Measurements from ENCODE around the gene G6PC2.
"Not testable (repeated sequence)": the region's sequence is repeated elsewhere in the genome, so short reads cannot be mapped to it uniquely, and the experiment has no call there.

G6PC2 gene, protein sequence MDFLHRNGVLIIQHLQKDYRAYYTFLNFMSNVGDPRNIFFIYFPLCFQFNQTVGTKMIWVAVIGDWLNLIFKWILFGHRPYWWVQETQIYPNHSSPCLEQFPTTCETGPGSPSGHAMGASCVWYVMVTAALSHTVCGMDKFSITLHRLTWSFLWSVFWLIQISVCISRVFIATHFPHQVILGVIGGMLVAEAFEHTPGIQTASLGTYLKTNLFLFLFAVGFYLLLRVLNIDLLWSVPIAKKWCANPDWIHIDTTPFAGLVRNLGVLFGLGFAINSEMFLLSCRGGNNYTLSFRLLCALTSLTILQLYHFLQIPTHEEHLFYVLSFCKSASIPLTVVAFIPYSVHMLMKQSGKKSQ

DNA sequence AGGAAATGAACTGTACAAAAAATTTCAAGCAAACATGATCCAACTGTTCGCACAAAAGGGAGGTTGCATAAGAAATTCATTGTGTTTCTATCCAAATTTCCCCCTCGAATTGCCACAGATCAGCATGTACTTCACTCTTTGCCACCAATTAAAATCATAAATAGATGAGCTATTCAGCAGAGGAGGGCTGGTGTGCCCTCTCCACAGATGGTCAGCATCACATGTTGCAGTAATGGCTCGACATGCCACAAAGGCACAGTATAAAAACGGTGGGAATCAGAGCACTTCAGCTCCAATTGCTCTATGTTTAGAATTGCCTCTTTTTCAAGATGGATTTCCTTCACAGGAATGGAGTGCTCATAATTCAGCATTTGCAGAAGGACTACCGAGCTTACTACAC is at the start of gene G6PC2:
Gene G6PC2 (plus strand): TSS at position 289 of the 400 bp plus-strand sequence. CDS start 41 bp downstream, at position 330.
- no peak for DNase-seq

DNA sequence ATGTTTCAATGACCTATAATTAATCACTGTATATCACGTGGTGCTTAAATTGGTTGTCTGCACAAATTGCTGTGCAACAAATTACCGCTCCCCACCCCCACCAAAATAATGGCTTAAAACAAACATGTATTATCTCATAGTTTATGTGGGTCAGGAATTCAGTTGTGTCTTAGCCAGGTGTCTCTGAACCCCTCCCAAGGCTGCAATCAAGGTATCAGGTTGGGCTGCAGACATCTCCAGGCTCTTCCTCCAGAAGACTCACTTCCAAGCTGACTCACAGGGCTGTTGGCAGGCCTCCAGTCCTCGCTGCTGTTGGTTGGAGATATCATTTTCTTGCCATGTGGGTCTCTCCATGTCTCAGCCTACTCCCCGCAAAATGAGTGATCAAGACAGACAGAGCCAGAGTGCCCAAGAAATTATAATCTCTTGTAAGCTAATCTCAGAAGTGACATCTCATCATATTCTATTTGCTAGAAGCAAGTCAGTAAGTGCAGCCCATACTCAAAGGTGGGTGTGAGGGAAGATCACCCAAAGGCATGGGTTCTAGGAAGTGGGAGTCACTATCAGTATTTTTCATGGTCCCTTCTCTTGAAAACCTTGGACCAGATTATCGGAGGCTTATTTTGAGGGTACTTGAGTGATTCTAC is 49.3 kb upstream of the G6PC2 start:
- DNase-seq, result no peak

DNA sequence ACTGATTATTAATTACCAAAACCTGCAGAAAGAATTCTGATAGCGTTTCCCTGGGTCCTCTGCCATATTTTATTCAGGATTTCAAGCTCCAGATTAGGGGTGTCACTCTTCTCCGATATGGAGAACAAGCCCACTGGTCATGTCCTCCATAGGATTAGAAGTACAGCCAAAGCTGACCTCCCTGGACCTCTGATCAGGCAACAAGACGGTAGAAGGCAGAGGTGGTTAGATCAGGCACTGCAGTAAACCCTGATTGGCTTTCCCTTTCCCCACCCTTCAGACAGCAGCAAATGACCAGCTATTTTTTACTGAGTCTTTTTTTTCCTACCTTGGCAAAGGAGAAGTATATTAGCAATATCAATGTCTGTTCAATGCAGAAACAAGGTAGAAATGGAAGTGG is 48.6 kb upstream of the G6PC2 start:
- DNase-seq, result no peak

DNA sequence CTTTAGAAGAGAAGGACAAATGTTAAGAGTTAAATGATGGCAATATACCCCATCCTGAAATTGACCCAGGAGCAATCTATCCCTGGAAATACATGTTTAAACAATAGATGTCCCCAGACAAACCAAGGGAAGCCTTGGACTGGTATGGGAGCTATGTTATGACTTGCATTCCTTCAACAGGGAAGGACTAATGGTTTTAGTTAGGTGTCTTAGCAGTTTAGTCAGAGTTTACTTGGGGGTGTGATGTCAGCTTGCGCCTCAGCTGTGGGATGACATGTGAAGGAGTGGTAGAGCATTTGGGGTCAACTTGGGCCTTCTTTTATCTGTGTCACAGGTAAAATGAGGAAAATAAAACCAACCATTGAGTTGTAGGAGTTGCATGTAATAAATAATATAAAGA is 47.6 kb upstream of the G6PC2 start:
- no peak for DNase-seq

DNA sequence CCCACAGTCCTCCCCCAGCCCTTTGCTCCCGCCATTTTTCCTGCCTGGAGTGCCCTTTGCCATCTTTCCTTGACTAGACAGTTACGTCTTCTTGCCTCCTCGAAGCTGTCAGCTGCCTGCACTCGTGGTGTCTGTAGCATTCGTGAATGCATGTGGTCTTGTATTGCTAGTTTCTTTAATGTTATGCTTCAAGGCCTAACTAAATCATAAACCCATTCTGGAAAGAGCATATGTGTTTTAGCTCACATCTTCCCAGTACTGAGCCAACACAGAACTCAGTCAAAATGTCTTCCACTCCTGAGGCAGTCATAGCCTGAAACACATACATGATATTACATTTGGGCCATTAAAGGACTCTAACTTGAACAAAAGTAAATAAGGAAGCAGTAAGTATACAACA is 46.4 kb upstream of the G6PC2 start:
- DNase-seq, result no peak

DNA sequence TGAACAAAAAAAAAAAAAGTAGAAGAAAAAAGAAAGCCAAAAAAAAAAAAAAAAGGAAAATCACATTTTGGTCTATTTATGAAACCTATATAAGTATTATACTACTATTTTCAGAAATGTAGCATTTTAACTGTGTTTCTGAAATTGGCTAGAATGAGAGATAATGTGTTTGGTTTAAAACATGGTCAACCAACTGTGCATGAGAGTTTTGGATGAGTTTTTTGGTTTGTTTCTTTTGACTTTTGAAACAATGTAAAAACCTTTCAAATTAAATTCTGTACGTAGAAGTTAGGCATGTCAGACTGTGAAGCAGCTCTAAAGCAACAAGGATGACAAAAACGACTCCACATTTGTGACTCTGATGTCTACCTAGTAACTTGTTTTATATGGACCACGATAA is 45.5 kb upstream of the G6PC2 start:
- DNase-seq, result no peak

DNA sequence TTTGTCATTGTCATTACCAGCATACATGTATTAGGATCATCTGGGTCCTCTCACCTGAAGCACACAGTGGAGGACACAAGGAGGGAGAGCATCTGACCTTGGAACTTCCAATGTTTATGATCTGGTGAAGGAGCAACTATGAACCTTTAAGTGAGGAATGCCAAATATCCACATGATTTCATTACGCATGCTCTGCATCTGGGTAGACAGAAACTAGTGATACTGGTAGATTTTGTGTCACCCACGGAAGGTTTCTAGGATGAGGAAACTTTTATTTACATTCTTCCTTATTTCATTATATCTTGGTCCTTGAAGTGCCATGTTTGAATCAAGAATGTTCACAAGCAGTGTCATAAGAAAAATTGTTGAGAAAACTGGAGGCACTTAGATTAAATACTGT is 42.9 kb upstream of the G6PC2 start:
- no peak for DNase-seq

DNA sequence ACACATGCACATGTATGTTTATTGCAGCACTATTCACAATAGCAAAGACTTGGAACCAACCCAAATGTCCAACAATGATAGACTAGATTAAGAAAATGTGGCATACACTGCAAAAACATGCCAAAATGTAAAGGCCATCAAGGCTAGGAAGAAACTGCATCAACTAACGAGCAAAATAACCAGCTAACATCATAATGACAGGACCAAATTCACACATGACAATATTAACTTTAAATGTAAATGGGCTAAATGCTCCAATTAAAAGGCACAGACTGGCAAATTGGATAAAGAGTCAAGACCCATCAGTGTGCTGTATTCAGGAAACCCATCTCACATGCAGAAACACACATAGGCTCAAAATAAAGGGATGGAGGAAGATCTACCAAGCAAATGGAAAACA is 33.9 kb upstream of the G6PC2 start:
- not testable (repeated sequence) for DNase-seq

DNA sequence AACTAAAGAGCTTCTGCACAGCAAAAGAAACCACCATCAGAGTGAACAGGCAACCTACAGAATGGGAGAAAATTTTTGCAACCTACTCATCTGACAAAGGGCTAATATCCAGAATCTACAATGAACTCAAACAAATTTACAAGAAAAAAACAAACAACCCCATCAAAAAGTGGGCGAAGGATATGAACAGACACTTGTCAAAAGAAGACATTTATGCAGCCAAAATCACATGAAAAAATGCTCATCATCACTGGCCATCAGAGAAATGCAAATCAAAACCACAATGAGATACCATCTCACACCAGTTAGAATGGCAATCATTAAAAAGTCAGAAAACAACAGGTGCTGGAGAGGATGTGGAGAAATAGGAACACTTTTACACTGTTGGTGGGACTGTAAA is 30.7 kb upstream of the G6PC2 start:
- not testable (repeated sequence) for DNase-seq

DNA sequence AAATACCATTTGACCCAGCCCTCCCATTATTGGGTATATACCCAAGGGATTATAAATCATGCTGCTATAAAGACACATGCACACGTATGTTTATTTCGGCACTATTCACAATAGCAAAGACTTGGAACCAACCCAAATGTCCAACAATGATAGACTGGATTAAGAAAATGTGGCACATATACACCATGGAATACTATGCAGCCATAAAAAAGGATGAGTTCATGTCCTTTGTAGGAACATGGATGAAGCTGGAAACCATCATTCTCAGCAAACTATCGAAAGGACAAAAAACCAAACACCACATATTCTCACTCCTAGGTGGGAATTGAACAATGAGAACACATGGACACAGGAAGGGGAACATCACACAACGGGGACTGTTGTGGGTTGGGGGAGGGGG is 30.3 kb upstream of the G6PC2 start:
- not testable (repeated sequence) for DNase-seq

DNA sequence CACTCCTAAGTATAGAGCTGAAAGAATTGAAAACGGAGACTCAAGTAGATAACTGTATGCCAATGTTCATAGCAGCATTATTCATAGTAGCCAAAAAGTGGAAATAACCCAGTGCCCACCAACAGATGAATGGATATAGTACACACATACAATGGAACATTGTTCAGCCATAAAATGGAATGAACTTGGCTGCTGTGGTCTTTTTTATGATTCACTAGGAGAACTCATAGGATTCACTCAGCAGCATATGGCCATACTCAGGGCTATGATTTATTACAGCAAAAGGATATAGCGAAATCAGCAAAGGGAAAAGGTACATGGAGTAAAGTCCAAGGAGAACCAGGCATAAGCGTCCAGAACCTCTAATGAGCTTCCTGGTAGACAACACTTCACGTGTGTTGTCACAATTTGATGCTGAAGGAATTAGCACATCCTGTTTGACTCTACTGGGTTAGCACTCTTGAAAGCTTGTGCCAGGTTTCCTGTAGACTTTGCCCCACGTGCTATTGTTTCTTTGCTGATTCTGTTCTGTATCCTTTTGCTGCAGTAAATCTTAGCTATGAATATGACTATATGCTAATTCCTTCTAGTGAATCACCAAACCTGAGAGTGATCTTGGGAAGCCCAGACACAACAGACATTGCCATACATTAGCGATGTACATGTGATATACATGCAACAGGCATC is 26.6 kb upstream of the G6PC2 start:
- no peak for DNase-seq

DNA sequence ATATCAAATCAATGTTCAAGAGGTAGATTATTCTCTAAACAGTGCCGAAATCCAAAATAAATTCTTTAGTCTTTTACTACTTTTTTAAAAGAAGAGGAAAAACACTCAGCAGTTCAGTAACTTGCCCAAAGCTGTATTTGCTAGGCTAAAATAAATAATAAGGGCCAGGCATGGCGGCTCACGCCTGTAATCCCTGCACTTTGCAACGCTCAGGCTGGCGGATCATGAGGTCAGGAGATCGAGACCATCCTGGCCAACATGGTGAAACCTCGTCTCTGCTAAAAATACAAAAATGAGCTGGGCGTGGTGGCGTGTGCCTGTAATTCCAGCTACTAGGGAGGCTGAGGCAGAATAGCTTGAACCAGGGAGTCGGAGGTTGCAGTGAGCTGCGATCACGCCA is 18.9 kb upstream of the G6PC2 start:
- not testable (repeated sequence) for DNase-seq

DNA sequence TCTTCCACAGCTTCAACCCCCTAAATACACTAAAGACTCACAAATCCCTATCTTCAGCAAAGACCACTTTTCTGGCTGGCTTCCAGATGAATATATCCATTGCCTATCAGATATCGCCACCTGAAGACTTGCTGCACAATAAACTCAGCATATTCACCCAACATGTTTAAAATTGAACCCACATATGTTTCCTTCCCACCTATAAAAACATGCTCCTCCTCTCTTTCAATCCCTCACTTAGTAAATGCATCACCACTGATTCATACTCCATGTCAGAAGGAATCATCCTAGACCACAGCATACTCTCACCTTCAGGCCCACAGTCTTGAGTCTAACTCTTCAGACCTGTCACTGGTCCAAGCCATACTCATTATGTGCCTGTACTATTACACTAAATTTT is 16.1 kb upstream of the G6PC2 start:
- DNase-seq, result no peak

DNA sequence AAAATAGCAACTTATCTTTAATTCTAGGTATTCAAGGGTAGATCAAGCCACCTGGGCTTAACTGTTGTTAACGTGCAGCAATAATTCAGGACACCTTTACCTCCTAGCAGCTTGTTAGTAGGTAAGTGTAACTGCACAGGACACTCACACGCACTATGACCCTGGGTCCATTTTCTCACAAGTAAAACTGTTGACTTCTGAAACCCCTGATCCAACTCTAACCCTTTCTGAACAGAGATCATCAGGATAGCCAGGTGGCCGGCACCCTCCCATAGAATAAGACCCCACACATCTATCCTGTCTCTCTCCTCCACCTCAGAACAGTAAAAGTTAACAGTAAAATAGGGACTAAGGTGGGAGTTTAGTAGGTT is 11.5 kb upstream of the G6PC2 start:
- DNase-seq, result no peak

DNA sequence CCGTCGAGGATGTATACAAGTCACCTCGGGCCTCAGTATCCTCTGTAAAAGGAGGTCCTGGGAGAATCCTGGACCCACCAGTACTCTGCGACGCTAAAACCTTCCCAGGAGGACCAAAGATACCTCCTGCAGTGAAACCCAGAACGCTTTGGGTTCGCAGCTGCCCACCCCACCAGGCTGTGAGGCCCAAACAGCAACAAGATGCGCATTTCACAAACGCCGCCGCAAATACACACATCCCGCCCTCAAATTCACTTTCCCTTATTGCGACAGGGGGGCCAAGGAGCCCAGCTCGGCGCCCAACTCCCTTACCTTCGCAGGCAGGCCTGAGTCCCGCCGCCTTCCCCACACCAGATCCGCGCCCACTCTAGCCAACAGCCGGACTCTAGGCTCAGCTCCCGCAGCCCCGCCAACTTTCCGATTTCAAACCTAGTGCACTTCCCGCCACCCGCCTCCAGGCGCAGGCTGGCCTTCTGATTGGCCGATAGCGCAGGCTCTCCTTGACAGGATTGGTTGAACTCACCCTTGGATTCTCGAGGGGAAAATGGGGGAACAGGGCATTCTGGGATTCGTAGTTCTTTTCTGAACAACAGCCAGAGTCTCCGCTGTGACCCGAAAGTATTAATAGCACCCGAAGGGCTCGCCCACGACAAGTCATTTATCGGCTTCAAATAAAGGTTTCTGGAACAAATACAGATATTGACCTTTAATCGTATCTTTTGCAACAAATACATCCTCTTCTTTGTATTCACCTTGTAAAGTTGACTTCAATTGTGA is 10.9 kb upstream of the G6PC2 start, which contains the start of gene SPC25:
Gene SPC25 (minus strand): TSS at position 425 of the 777 bp plus-strand sequence. CDS start 911 bp downstream, outside the sequence.
- peak; percentile 96 for DNase-seq

DNA sequence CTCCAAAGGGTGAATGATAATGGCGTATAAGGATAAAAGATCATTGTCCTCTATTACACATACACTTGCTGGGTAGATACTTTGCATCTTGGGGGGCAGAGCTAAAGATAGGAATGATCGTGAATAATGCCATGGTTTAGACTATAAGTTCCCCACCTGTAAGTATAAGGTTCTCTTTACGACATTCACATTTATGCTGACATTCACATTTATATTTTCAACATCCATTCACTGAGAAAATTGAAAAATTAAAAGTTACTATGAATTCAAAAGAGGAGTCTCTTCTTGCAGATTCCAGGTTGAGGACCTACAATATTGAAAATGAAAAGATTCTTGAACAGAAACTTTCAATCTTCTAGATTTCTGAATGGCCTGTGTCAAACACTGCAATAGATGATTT is 8.8 kb upstream of the G6PC2 start:
- no peak for DNase-seq

DNA sequence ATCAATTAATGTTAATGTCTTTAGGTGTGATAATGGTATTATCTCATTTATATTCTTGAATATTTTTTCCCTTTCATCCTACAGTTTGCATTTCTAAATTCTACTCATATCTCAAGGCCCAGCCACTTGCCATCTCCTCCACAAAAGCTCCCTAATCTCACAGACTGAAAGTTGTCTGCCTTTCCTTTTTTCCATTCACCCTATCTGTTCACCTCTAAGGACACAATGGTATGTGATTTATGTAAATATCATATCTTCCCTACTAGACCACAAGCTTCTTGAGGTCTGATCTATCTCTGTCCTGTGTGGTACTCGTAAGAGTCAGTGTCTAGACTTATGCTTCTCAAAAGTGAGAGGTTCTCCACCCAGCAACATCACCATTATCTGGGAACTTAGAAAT is 7.0 kb upstream of the G6PC2 start:
- no peak for DNase-seq

DNA sequence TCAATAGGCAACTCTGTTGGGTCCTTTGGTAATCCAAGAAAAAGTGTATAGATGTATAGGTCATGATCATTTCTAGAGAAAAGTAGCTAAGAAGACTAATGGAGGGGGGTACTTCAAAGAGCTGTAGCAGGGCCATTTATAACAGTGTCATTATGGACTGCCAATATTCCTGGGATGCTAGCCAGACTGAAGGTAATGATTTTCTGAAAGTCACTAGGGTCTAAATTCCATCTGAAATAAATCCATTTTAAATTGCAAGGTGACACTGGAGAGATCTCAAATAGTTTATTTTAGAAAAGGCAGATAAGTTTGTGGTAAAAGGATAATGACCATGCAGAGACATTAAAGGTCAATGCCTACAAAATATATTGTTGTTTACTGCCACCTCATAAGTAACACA is 6.4 kb upstream of the G6PC2 start:
- DNase-seq, result no peak

DNA sequence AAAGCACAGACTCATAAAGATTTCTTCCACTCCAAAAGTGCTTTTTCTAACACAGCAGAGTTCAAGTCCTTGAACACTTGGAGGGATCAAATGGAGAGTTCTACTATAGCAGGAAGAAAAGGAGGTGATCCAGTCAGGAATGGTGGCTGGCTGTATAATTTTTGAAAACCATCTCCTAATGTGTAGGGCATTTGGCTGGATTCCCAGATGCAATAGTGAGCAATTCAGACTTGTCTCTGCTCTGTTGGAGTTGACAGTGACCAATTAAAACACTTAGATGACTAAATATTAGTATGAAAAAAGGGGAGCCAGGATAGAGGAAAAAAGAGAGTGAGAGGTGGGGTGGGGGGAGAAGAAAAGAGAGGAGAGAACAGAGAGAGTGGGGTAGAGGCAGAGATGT is 5.3 kb upstream of the G6PC2 start:
- peak; percentile 14 for DNase-seq

DNA sequence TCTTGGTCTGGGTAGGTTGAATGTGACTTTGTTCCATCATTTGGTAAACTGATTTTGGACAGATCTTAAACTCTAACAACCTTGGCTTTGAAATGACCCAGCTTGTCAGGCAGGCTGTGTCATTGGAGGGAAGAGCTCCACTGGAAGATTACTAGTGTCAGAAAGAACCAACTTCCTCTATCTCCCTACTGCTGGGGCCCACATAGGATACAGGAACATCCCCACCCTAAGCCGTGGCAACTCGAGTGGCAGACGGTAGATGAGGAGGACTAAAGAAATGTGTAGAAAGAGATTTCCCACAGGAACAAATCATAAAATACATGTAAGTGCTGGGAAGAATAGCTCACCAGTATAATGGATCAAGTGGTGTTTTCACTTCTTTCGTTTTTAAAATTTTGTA is 4.3 kb upstream of the G6PC2 start:
- DNase-seq, result no peak

DNA sequence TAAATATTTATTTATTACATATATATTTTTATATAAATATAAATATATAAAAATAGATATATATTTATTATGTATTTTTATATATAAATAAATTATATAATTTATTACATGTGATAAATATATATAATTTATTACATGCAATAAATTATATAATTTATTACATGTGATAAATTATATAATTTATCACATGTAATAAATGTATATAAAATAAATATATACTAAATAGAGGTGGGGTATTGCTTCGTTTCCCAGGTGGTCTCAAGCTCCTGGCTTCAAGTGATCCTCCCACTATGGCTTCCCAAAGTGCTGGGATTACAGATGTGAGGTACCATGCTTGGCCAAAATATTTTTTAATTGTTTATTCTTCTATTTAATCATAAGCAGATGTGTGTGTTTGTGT is 3.6 kb upstream of the G6PC2 start:
- DNase-seq, result no peak

DNA sequence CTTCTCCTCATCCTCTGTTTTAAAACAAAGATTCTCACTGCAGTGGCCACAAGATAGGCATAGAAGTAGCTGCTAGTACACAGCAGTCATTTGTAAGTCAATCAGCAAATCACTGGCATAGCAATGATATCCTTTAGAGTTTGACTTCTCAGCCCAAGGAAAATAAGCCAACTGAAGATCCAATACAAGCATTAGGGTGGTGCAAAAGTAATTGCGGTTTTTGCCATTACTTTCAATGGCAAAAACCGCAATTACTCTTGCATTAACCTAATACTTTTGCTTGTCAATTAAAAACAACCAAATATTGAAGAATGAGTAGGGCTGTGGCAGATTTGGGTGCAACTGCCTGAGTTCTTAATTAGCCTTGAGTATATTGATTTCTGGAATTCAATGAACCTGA is 2.8 kb downstream of the G6PC2 start:
- no peak for DNase-seq

DNA sequence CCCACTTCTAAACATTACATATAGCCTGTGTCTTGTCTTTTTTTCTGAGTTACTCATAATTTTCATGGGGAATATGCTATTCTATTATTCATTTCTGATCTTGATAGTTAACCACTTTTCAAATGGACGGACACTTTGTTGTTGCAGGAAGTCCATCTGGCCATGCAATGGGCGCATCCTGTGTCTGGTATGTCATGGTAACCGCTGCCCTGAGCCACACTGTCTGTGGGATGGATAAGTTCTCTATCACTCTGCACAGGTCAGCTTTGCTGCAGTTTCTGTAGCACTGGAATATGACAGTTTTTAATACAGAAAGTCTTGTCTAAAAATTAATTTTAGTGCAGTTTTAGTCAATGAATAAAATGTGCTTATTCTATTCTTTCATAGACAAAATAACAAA is 3.3 kb downstream of the G6PC2 start:
- no peak for DNase-seq

Data from NCI-H1694 (cell line).